ACC112 (cell line): Measurements from ENCODE around the gene SPATC1L.

Source experiments
- H2AFZ ChIP-seq: fragments of 200-600 bp; sonication (generic); one replicate; pipeline ENCODE4 v1.6.0; 2017; ENCODE audit warnings: antibody characterized with exemption, low read length; ENCODE audit not compliant: unreplicated experiment
- H3K27ac ChIP-seq: fragments of 200-600 bp; sonication (generic); 2 replicates; pipeline ENCODE4 v1.5.1; 2014; ENCODE audit warnings: low read depth, mild to moderate bottlenecking, antibody characterized with exemption, low read length, moderate library complexity
- H3K27me3 ChIP-seq: fragments of 200-600 bp; sonication (generic); 2 replicates; pipeline ENCODE4 v1.6.1; 2014; ENCODE audit warnings: mild to moderate bottlenecking, antibody characterized with exemption, low read length, moderate library complexity, mixed read lengths; ENCODE audit not compliant: insufficient read depth
- H3K36me3 ChIP-seq: fragments of 200-600 bp; sonication (generic); 2 replicates; pipeline ENCODE4 v1.6.1; 2016; ENCODE audit warnings: mild to moderate bottlenecking, antibody characterized with exemption, low read length, moderate library complexity, mixed read lengths; ENCODE audit not compliant: insufficient read depth
- H3K4me1 ChIP-seq: fragments of 200-600 bp; sonication (generic); one replicate; pipeline ENCODE4 v1.6.1; 2016; ENCODE audit warnings: low read length, mixed read lengths; ENCODE audit not compliant: insufficient read depth, unreplicated experiment, control insufficient read depth
- H3K4me3 ChIP-seq: fragments of 200-600 bp; sonication (generic); 2 replicates; pipeline ENCODE4 v1.5.1; 2014; ENCODE audit warnings: mild to moderate bottlenecking, low read depth, low read length
- H3K79me2 ChIP-seq: fragments of 200-600 bp; sonication (generic); one replicate; pipeline ENCODE4 v1.6.0; 2016; ENCODE audit warnings: low read length; ENCODE audit not compliant: control insufficient read depth, unreplicated experiment, insufficient read depth

SPATC1L gene

GRCh38 chr21:46120301-46121285 lies 63.7 kb downstream of the SPATC1L start:
- no peak overlapping the region for H2AFZ ChIP-seq
- no peak overlapping the region for H3K4me3 ChIP-seq
- peak overlapping the region; percentile 85 for H3K27ac ChIP-seq
- H3K79me2 ChIP-seq, result peaks cover 18% of the 10 kb centered on the region
- peaks cover 54% of the 10 kb centered on the region for H3K36me3 ChIP-seq
- H3K27me3 ChIP-seq, result no peaks in the 10 kb centered on the region
- peaks cover 36% of the 10 kb centered on the region for H3K4me1 ChIP-seq

- H3K36me3 ChIP-seq, result peaks cover 53% of the 10 kb centered on the region
Measured at GRCh38 chr21:46119637-46120271, 64.5 kb downstream of the SPATC1L start.

GRCh38 chr21:46119144-46119636 lies 65.1 kb downstream of the SPATC1L start:
- H3K27ac ChIP-seq, result no peak overlapping the region

More at GRCh38 chr21:46119637-46120271, 64.5 kb downstream of the SPATC1L start:
- peaks cover 36% of the 10 kb centered on the region for H3K4me1 ChIP-seq
- H3K27me3 ChIP-seq, result no peaks in the 10 kb centered on the region
- H3K4me3 ChIP-seq, result no peak overlapping the region
- no peak overlapping the region for H3K27ac ChIP-seq
- no peak overlapping the region for H2AFZ ChIP-seq
- peaks cover 17% of the 10 kb centered on the region for H3K79me2 ChIP-seq

GRCh38 chr21:46118316-46119143 lies 65.7 kb downstream of the SPATC1L start:
- no peaks in the 10 kb centered on the region for H3K27me3 ChIP-seq
- H3K4me3 ChIP-seq, result no peak overlapping the region
- H2AFZ ChIP-seq, result no peak overlapping the region
- peaks cover 36% of the 10 kb centered on the region for H3K4me1 ChIP-seq
- no peak overlapping the region for H3K27ac ChIP-seq
- peaks cover 11% of the 10 kb centered on the region for H3K79me2 ChIP-seq
- peaks cover 53% of the 10 kb centered on the region for H3K36me3 ChIP-seq

More at GRCh38 chr21:46119144-46119636, 65.1 kb downstream of the SPATC1L start:
- Histone ChIP-seq H3K36me3 (peaks cover 53% of the 10 kb centered on the region), H3K4me3 (no peak overlapping the region), H3K4me1 (peaks cover 36% of the 10 kb centered on the region), H3K79me2 (peaks cover 13% of the 10 kb centered on the region), H3K27me3 (no peaks in the 10 kb centered on the region), H2AFZ (no peak overlapping the region)

- Histone ChIP-seq H3K79me2 (peaks cover 9% of the 10 kb centered on the region), H3K36me3 (peaks cover 54% of the 10 kb centered on the region), H3K27me3 (no peaks in the 10 kb centered on the region), H3K4me1 (peaks cover 36% of the 10 kb centered on the region), H2AFZ (no peak overlapping the region), H3K27ac (peak overlapping the region; percentile 9; the same call in 1 of the 2 replicates), H3K4me3 (no peak overlapping the region)
Measured at GRCh38 chr21:46117586-46118315, 66.5 kb downstream of the SPATC1L start.

GRCh38 chr21:46116776-46117585 lies 67.3 kb downstream of the SPATC1L start:
- Histone ChIP-seq H3K36me3 (peaks cover 57% of the 10 kb centered on the region), H3K27ac (peak overlapping the region; percentile 15; the same call in 1 of the 2 replicates), H2AFZ (no peak overlapping the region), H3K4me1 (peaks cover 29% of the 10 kb centered on the region), H3K79me2 (peaks cover 16% of the 10 kb centered on the region), H3K27me3 (no peaks in the 10 kb centered on the region), H3K4me3 (no peak overlapping the region)

- H2AFZ ChIP-seq, result no peak overlapping the region
- H3K36me3 ChIP-seq, result peaks cover 58% of the 10 kb centered on the region
- H3K4me3 ChIP-seq, result no peak overlapping the region
- peaks cover 20% of the 10 kb centered on the region for H3K79me2 ChIP-seq
- H3K27me3 ChIP-seq, result no peaks in the 10 kb centered on the region
- H3K27ac ChIP-seq, result peak overlapping the region; percentile 15; the same call in 1 of the 2 replicates
- peaks cover 22% of the 10 kb centered on the region for H3K4me1 ChIP-seq
Measured at GRCh38 chr21:46116189-46116775, 68.0 kb downstream of the SPATC1L start.

- peaks cover 27% of the 10 kb centered on the region for H3K79me2 ChIP-seq
- H3K4me3 ChIP-seq, result no peak overlapping the region
- no peaks in the 10 kb centered on the region for H3K27me3 ChIP-seq
- H3K36me3 ChIP-seq, result peaks cover 63% of the 10 kb centered on the region
- H2AFZ ChIP-seq, result no peak overlapping the region
- no peak overlapping the region for H3K27ac ChIP-seq
- H3K4me1 ChIP-seq, result peaks cover 18% of the 10 kb centered on the region
Measured at GRCh38 chr21:46115441-46116188, 68.6 kb downstream of the SPATC1L start.
